DMS53 treated with DMSO at 0.1 percent for 48 hours (cell line): ENCODE measurements around the gene BLOC1S6.

Experiments used
- DNase-seq: peaks from one replicate; lab custom pipeline; 2025; ENCODE audit not compliant: unreplicated experiment; lab: John Stamatoyannopoulos, UW

The BLOC1S6 gene

DNA sequence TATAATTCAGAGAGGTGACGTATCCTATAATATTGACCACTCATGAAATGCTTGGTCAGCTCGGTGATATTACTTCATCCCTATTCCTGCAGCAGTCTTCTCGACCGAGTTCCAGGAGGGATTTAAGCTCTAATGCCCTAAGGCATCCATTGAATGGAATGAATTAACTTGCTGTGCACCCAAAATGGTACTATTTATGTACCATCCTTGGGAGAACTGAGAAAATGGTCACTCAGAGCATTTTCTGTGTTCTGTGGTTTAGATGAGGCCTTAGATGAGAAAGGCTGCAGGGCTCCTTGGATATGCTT lies 638 bp downstream of the BLOC1S6 start:
- DNase-seq = no peak

DNA sequence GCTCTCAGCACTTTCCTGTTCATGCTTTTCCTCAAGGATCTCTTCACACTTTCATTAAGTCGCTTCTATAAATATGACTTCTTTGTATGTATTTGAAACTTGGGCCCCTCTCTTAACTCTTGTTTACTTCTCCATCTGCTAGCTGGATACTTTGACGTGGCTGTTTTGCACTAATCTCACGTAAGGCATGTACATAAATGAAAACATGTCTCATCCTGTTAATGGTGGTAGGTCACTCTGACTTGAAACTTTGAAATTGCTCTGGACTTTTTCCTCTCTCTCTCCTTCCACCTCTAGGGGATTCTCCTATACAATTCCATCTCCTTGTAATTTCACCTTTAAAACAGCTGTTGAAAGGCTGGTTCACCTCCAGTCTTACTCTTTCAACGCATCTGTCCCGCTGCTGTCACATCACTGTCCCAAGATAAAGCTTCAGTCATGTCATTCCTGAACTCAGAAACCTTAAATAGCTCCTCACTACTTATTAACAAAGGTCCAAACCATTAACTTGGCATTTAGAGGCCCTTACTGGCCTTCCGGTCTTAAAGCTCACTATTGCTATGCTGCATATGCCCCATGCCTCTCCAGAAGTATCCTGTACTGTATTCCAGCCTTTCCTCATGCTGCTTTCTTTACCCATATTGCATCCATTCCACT lies 1.2 kb downstream of the BLOC1S6 start:
- DNase-seq = no peak

GRCh38 chr15:45589256-45589655 lies 2.1 kb downstream of the BLOC1S6 start:
- DNase-seq = no peak

DNA sequence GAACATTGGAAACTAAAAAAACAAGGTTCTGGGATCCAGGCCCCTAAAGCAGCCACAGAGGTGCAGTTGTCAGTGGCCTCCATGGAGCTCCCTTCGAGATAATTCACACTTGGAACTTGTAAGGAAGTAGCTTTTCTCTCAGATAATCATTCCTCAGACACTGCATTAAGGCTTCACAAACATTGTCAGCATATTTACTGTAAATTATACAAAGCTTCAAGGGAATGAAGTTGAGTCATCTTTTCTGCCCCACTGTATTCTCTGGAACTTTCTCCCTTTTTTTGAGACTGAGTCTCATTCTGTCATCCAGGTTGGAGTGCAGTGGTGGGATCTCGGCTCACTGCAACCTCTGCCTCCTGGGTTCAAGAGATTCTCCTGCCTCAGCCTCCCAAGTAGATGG lies 7.1 kb downstream of the BLOC1S6 start:
- no peak for DNase-seq

DNA sequence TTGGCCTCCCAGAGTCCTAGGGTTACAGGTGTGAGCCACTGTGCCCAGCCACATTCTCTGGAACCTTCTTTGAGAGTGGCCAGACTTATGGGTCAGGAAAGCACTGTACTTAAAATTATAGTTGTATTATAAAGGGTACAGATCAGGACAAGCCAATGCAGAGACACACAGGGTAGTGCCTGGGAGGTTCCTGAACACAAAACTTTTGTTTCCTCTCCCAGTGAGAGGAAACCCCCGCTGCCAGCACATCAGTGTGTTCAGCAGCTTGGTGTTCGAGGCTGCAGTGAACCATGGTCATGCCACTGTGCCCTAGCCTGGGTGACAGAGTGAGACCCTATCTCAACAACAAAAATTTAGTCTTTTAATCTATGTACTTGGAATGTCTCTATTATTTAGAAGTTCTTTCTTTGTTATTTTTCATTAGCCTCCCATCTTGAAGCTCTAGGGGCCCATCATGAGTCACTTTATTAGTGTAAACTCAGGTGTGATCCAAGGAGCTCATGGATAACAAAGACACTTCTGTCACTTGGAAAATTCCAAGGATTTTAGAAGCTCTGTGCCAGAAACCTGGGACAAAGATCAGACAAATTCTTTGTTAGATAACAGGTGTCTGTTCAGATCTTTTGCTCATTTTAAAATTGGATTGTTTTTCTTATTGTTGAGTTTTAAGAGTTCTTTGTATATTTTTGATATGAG lies 7.8 kb downstream of the BLOC1S6 start:
- no peak for DNase-seq

DNA sequence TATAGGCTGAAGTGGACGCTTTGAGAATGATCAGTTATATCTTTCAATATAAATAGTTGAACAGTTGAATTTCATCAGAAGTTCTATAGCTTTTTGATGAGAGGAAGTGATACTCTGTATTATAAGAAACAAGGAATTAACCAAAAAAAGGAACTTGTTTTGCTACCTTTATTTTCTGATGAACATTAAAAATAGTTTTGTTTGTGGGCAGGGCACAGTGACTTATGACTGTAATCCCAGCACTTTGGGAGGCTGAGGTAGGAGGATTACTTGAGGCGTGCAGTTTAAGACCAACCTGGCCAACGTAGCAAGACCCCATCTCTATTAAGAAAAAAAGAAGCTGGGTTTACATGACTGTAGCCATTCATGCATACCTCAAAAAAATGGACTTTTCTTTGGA lies 16.7 kb downstream of the BLOC1S6 start:
- DNase-seq = no peak

- no peak for DNase-seq
Observed at GRCh38 chr15:45604326-45604725, 17.1 kb downstream of the BLOC1S6 start.

- DNase-seq = no peak
Observed at GRCh38 chr15:45606413-45606812, 19.2 kb downstream of the BLOC1S6 start.

DNA sequence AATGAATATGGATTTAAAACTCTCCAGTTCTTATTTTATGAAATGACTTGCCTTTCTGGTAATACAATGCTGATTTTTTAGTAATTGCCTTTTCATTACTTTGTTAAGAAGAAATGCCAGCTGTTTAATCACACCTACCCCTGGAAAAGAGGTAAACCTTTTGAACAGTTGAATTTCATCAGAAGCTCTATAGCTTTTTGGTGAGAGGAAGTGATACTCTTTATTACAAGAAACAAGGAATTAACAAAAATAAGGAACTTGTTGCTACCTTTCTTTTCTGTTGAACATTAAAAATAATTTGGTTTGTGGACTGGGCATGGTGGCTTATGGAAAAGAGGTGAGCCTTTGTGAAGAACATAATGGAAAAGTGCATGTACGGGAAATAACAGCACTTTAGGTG lies 19.7 kb downstream of the BLOC1S6 start:
- DNase-seq = no peak

- DNase-seq = peak; percentile 24
Observed at GRCh38 chr15:45611305-45611704, 24.1 kb downstream of the BLOC1S6 start.

GRCh38 chr15:45612790-45613415 lies 25.7 kb downstream of the BLOC1S6 start:
- no peak for DNase-seq

DNA sequence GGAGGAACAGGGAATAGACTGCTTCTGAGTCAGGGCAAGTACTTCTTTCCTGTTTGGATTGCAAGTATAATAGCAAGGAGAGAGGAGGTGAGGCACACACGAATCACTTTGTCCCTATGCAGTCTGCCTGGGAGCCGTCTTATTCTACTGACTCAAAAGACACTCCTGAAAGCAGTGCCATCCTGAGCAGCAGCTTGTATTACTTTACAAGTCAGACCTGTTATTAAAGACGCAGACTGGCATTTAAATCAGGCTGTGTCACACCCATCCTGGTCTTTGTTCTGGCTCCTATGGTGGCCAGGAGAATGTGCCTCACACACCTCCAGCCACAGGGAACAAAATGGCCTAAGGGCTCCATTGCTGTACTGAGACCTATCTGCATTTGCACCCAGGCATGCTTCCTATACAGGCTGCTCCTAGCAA lies 29.7 kb downstream of the BLOC1S6 start:
- no peak for DNase-seq

- no peak for DNase-seq
Observed at GRCh38 chr15:45618813-45619212, 31.6 kb downstream of the BLOC1S6 start.

DNA sequence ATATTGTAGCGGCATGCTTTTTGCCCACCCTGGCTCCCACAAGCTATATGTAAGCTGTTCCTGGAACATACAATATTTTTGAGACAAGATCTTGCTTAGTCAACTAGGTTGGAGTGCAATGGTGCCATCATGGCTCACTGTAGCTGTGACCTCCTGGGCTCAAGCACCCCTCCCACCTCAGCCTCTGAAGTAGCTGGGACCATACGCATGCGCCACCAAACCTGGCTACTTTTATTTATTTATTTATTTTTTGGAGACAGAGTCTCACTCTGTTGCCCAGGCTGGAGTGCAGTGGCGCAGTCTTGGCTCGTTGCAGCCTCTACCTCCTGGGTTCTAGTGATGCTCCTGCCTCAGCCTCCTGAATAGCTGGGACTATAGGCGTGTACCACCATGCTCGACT lies 41.0 kb downstream of the BLOC1S6 start:
- no peak for DNase-seq

GRCh38 chr15:45630917-45631691 lies 43.9 kb downstream of the BLOC1S6 start:
- peak; percentile 1 for DNase-seq

DNA sequence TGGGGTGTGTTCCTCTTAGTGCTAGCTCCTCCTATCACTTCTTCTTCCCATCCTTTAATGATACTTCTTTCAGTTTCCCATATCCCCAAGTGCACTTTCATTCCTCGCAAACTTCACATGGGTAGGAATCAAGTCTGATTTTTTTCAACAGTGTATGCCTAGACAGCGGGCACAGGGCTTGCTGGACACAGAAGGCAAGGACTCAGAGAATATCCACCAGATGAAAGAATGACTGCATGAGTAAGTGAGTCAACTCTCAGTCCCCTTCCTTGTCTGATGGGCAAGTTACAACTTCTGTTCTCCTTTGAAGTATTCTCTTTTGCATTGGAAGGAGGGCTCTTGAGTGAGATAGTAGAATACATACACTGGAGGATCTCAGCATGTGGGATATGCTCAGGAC lies 44.6 kb downstream of the BLOC1S6 start:
- no peak for DNase-seq

DNA sequence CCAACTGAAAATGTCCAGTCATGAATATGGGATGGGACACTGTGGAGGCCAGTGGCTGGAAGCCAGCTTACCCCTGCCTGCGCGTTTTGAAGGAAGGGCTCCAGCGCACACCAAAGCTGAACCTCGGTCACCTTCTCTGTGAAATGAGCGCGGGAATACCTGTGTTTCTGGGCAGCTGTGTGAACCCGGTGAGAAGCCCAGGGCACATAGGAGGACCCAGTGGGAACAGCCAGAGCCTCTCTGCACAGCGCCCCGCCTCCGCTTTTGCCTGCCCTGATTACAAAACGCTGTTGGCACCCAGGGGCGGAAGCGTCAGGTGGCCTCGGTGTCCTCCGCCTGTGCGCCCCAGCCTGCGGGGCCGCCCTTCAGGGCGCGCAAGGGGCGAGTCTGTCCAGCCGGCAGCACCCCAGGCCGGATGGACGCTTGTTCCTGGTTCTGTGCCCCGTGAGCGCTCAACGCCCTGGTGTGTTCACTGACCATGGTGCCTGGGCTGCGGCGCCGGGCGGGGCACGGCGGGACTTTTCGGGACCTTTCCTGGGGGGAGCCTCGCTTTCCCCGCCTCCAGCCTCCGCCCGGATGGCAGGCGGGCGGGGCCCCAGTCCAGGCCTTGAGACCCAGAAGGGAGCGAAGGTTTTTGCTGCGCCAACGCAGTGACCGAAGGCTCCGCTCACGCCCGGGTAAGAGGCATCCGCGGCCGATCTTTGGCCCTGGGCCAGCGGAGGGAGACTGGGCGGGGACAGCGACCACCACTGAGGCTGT lies 47.4 kb downstream of the BLOC1S6 start, which contains the start of gene SQOR:
TSS of gene SQOR (plus strand) at position 598 of the 759 bp plus-strand sequence. CDS start 23,895 bp downstream, outside the sequence.
- peak; percentile 72 for DNase-seq

DNA sequence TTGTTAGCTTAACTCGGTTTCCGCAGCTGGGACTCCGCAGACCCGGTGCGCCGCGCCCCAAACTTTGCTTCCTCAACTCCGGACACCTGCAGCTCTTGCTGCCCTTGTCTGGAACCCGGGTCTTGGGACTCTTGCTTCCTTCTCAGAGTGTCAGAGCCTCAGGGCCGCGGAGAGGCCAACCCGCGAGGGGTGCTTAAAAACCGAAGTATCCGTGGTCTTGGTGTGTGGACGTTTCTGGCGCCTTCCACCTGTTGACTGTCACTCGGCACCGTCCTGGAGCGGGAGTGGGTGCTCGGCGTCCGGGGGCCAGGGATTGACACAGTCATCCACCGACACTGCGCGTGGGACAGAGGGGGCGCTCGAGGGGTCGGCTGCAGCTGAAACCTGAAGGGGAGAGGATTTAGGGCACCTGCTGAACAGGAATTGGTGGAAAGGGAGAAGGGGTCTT lies 48.0 kb downstream of the BLOC1S6 start:
- peak; percentile 12 for DNase-seq

DNA sequence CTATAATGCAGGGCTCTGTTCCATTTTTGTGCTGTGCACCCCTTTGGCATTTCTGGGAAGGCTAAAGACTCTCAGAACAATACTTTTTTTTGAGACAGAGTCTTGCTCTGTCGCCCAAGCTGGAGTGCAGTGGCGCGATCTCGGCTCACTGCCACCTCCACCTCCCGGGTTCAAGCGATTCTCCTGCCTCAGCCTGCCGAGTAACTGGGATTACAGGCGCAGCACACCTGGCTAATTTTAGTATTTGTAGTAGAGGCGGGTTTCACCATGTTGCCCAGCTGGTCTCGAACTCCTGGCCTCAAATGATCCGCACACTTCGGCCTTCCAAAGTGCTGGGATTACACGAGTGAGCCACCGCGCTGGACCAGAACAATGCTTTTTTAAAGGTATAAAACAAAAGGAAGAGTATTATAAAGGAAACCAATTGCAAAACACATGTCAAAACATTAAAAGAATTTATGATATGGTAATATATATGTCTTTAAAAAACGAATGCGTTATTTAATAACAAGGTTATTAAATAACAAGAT lies 48.6 kb downstream of the BLOC1S6 start:
- DNase-seq = no peak

DNA sequence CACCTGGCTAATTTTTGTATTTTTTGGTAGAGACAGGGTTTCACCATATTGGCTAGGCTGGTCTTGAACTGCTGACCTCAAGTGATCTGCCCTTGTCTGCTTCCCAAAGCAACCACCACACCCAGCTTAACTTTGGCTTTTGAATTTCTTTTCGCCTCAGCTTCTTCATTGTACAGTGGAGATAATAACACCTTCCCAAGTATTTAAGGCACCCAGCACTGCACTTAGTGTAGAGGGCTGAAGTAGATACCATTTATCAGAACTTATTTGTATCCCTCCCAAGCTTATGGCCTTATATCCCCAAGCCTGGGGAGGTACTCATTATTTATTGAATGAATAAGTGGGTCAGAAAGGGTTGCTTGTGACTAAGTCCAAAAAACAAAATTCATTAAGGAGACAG lies 50.0 kb downstream of the BLOC1S6 start:
- DNase-seq = no peak
